ENCODE data around the gene NQO1. TPM values are rescaled to one million over a fixed set of nuclear protein-coding genes. Genes with fewer than 3 reads are reported as not detected.

NQO1 gene
- polyA plus RNA-seq, 1 donor (not counting 4 experiments of a cell fraction or from before 2014, with no cell fraction given): 166 TPM

GRCh38 chr16:69727916-69728270 is 1.5 kb upstream of the NQO1 start:
- H3K4me1 ChIP-seq (ENCODE audit: control insufficient read depth, extremely low read depth, insufficient read depth, low read length): peaks cover 27% of the 10 kb centered on the region
- DNase-seq (ENCODE audit: low read depth, low spot score) (no peak), FAIRE-seq (no peak)
- no peaks in the 10 kb centered on the region for H3K9me3 ChIP-seq (ENCODE audit: control insufficient read depth, low read depth, low read length)
- H3K79me2 ChIP-seq (ENCODE audit: control insufficient read depth, insufficient read depth, low read length): peaks cover 21% of the 10 kb centered on the region
- H3K9ac ChIP-seq (ENCODE audit: control insufficient read depth, extremely low read depth, insufficient read depth, low read length): no peak overlapping the region
- H4K20me1 ChIP-seq (ENCODE audit: control insufficient read depth, extremely low read depth, insufficient read depth, low read length): no peaks in the 10 kb centered on the region
- peak overlapping the region; percentile 81 for H3K4me2 ChIP-seq (ENCODE audit: control insufficient read depth, extremely low read depth, insufficient read depth, low read depth, low read length)
- no peaks in the 10 kb centered on the region for H3K27me3 ChIP-seq (ENCODE audit: control insufficient read depth, extremely low read depth, insufficient read depth, low read length)
- H3K36me3 ChIP-seq (ENCODE audit: control insufficient read depth in 2 of 2, extremely low read depth in 1 of 2, insufficient read depth in 2 of 2, low read length in 2 of 2): no peaks in the 10 kb centered on the region
- H3K27ac ChIP-seq (ENCODE audit: control insufficient read depth, insufficient read depth, low read length): no peak overlapping the region
- no peaks in the 10 kb centered on the region for H3K9me1 ChIP-seq (ENCODE audit: control insufficient read depth, extremely low read depth, insufficient read depth, low read length)
- no peak overlapping the region for H3K4me3 ChIP-seq (ENCODE audit: control insufficient read depth in 2 of 3, extremely low read depth in 1 of 3, insufficient read depth in 2 of 3, low read depth in 1 of 3, low read length in 3 of 3)
- TF ChIP-seq, protein P1, sequence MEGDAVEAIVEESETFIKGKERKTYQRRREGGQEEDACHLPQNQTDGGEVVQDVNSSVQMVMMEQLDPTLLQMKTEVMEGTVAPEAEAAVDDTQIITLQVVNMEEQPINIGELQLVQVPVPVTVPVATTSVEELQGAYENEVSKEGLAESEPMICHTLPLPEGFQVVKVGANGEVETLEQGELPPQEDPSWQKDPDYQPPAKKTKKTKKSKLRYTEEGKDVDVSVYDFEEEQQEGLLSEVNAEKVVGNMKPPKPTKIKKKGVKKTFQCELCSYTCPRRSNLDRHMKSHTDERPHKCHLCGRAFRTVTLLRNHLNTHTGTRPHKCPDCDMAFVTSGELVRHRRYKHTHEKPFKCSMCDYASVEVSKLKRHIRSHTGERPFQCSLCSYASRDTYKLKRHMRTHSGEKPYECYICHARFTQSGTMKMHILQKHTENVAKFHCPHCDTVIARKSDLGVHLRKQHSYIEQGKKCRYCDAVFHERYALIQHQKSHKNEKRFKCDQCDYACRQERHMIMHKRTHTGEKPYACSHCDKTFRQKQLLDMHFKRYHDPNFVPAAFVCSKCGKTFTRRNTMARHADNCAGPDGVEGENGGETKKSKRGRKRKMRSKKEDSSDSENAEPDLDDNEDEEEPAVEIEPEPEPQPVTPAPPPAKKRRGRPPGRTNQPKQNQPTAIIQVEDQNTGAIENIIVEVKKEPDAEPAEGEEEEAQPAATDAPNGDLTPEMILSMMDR (optimal IDR thresholded peaks at IDR 0.05 in 1 of 3, IDR thresholded peaks at IDR 0.05 in 1 of 3, conservative IDR thresholded peaks at IDR 0.05 in 1 of 3; ENCODE audit: extremely low read depth in 1 of 3, insufficient read depth in 2 of 3, low read length in 3 of 3): no peak
- no peak for TF ChIP-seq EZH2 (IDR thresholded peaks at IDR 0.05; ENCODE audit: low read length)
- dilution Hi-C loops (cut with MboI; ENCODE audit: extremely low pct_ligation_motif_present, low sequenced_read_pairs): no loop called here
- no peak overlapping the region for H2AFZ ChIP-seq (ENCODE audit: control insufficient read depth, low read length)

DNA sequence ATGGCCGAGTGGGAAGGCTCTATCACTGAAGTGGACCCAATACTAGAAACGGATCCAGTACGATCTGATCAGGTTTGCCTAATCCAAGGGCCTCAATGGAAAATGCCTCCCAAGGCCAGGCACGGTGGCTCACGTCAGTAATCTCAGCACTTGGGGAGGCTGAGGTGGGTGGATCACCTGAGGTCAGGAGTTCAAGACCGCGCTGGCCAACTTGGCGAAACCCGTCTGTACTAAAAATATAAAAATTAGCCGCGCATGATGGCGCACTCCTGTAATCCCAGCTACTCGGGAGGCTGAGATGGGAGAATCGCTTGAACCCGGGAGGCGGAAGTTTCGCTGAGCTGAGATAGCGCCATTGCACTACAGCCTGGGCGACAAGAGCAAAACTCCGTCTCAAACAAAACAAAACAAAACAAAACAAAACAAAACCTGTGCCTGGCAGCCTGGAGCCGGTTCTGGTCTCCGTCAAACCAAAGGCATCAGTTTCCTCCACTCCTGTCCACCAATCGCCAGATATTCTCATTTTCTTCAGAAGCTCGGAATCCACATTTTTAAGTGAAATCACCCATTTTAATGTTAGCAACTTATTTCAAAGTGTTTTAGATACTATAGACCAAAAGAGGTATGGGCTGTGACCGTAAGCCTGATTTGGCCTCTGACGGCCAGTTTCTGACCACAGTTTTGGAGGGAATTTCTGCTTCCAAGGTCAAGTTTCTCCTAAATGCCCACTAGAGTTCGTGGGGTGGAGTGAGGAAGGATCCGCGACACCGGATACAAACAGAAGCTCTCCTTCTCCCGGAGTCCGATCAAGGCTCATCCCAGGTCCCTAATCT is 664 bp downstream of the NQO1 start:
- Histone ChIP-seq H3K9me3 (ENCODE audit: control insufficient read depth, low read depth, low read length) (no peaks in the 10 kb centered on the region), H4K20me1 (ENCODE audit: control insufficient read depth, extremely low read depth, insufficient read depth, low read length) (no peaks in the 10 kb centered on the region), H3K4me1 (ENCODE audit: control insufficient read depth, extremely low read depth, insufficient read depth, low read length) (peaks cover 27% of the 10 kb centered on the region), H3K9ac (ENCODE audit: control insufficient read depth, extremely low read depth, insufficient read depth, low read length) (peak overlapping the region; percentile 70), H3K79me2 (ENCODE audit: control insufficient read depth, insufficient read depth, low read length) (peaks cover 29% of the 10 kb centered on the region), H3K27me3 (ENCODE audit: control insufficient read depth, extremely low read depth, insufficient read depth, low read length) (no peaks in the 10 kb centered on the region), H3K4me2 (ENCODE audit: control insufficient read depth, extremely low read depth, insufficient read depth, low read depth, low read length) (peak overlapping the region; percentile 81), H2AFZ (ENCODE audit: control insufficient read depth, low read length) (peak overlapping the region; percentile 70), H3K27ac (ENCODE audit: control insufficient read depth, insufficient read depth, low read length) (peak overlapping the region; percentile 78), H3K4me3 (ENCODE audit: control insufficient read depth in 2 of 3, extremely low read depth in 1 of 3, insufficient read depth in 2 of 3, low read depth in 1 of 3, low read length in 3 of 3) (peak overlapping the region; percentile 43 to 80 (median 78)), H3K36me3 (ENCODE audit: control insufficient read depth in 2 of 2, extremely low read depth in 1 of 2, insufficient read depth in 2 of 2, low read length in 2 of 2) (peaks cover 2 to 5% of the 10 kb centered on the region in 2 experiments), H3K9me1 (ENCODE audit: control insufficient read depth, extremely low read depth, insufficient read depth, low read length) (no peaks in the 10 kb centered on the region)
- dilution Hi-C loops (cut with MboI; ENCODE audit: extremely low pct_ligation_motif_present, low sequenced_read_pairs): no loop called here
- FAIRE-seq: no peak
- no peak for DNase-seq (ENCODE audit: low read depth, low spot score)
- TF ChIP-seq, protein P1 (optimal IDR thresholded peaks at IDR 0.05 in 1 of 3, IDR thresholded peaks at IDR 0.05 in 1 of 3, conservative IDR thresholded peaks at IDR 0.05 in 1 of 3; ENCODE audit: extremely low read depth in 1 of 3, insufficient read depth in 2 of 3, low read length in 3 of 3): no peak
- no peak for TF ChIP-seq EZH2 (IDR thresholded peaks at IDR 0.05; ENCODE audit: low read length)
